Right hindlimb (tissue), 1 donor: Measurements from ENCODE around the gene MRPL9.
"Not testable (repeated sequence)": the region's sequence is repeated elsewhere in the genome, so short reads cannot be mapped to it uniquely, and the experiment has no call there.

ENCODE experiments used
- DNase-seq: peaks from one replicate; pipeline ENCODE4 v3.0.0-alpha.2; 2018

The MRPL9 gene

DNA sequence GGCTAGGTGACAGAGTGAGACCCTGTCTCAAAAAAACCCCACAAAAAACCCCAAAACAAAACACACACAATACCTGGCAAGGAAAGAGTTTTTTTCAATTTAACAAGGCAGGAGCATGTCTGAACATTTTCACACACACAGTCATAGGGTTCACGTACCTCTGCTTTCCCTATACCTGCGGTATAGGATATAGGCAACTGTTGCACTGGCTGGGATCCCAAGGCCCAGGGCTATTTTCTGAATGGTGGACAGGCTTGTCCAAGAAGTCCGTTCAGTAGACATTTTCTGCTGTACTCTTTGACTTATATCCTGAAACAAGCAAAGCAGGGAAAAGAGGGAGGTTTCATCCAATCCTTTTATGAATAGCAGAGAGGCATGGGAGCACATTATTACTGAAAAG lies 19.4 kb upstream of the MRPL9 start:
- DNase-seq = no peak

DNA sequence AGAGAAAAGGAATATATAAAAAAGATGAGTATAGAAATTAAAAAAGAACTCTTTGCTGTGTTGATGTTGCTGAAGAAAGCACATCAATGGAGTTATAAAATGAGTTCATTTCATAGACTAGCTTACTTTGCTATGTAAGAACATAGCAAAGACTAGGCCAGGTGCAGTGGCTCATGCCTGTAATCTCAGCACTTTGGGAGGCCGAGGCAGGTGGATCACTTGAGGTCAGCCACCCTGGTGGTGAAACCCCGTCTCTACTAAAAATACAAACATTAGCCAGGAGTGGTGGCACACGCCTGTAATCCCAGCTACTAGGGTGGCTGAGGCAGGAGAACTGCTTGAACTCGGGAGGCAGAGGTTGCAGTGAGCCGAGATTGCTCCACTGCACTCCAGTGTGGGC lies 18.7 kb upstream of the MRPL9 start:
- not testable (repeated sequence) for DNase-seq

DNA sequence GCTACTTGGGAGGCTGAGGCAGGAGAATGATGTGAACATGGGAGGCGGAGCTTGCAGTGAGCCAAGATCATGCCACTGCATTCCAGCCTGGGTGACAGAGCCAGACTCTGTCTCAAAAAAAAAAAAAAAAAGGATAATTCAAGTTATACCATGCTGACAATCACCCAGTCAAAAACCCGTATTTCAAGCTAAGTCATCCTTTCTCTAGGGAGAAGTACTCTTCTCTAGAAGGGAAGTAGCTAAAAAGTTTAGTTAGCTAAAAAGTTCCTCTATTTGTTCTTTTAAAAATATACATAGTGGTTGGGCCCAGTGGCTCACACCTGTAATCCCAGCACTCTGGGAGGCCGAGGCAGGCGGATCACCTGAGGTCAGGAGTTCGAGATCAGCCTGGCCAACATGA lies 17.4 kb upstream of the MRPL9 start:
- DNase-seq = not testable (repeated sequence)

DNA sequence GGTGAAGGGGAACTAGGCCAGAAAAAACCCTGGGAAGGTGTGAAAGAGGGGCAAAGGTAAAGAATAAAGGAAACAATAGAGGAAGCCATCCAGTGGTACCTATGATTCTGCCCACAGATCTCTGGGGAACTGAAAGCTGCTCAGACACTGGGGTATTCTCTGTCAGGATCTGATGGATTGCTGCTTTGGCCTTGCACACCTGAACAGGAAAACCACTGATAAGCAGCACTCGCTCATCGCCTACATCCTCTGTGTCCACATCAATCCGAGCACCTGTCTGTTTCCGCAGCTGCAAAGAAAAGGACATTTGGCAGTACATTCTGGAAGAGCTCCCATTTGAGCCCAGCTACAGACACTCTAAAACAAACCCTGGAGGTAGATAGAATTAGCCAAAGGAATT lies 16.6 kb upstream of the MRPL9 start:
- DNase-seq = no peak

DNA sequence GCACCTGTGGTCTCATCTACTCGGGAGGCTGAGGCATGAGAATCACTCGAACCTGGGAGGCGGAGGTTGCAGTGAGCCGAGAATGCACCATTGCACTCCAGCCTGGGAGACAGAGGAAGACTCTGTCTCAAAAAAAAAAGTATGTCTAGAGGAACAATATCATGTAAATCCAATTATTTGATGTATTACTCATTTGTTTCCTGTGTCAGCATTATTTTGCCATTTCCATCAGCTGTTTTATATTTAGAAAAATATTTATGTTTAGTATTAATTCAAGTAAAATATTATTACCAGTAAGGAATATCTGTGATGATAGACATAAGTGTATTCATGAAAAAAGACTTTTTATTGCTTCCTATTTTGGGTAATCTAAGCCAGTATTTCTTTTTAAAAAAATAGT lies 14.0 kb upstream of the MRPL9 start:
- DNase-seq = no peak

DNA sequence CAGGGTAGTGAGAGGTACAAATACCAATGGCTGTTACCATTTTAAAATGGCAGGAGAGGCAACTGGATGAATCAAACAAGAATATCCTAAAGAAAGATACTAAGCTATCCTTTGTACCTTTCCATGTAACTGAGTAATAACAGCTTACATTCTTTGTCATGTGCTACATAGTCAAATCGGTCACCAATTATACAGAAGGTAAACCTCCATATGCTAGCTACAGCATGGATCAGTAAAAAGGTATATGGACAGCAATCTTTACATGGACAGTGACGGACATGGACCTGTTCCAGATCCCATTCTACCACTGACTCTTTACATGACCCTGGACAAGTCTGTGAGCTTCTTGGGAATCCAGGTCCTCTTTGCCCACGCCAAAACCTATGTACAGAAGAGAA lies 13.4 kb upstream of the MRPL9 start:
- no peak for DNase-seq

DNA sequence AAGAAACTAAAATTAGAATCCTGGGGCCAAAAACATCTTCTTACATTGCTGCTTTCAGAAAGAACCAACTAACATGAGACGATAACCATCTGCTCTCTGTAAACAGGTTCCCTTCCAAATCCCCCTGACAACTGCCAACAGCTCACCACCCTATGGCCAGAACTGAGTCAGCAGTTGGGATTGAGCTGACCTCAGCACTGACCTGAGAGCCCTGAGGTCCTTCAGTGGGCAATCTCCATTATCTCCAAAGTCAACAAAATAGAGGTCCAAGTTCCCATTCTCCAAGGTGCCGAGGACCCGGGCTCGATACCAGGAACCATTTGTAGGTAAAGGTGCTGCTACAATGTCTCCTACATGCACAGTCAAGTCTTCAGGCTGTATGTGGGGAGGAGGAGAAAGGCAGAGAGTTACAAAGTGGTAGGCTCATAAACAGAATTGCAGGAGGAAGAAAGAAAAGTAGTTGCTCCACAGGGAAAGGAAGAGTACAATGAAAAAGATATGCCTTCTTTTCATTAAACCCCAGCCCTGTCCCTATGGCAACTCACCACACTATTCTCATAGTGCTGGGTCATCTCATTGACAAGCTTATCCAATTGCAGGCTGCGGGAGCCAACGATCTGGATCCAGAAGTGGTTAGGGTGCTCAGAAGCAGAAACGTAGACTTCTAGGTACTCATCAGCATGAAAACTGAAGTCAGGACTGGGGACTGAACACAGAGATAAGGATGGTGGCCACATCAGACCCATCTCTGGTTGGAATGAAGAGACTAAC lies 12.8 kb upstream of the MRPL9 start:
- DNase-seq = no peak

DNA sequence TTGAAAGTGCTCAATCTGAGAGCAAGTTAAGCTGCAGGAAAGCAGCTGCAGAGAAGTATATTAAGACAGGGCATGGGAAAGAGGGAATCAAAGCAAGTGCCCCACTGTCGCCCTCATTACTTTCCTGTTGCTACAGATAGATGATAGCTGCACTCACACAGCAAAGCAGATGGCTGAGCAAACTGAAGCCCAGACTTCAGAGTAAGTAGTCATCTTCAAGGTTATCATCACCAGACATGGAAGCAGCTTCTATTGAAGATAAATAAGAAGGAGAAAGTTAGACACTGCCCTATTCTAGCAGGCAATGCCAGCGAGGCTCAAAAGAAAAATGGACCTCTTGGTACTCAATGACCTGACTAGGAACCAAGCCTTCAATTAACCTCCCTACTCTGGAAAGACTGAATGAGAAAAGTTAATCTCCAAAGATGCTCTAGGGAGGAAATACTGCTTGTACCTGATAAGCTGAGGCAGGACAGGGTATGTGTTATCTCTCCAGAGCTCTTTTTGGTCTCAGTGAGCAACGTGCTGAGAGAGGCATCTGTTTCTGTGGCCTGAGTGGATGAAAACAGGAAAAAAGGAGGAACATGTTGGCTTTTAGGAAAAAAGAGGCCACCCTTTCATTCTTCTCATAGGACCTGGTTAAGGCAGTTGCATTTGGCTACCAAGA lies 11.1 kb upstream of the MRPL9 start:
- no peak for DNase-seq

DNA sequence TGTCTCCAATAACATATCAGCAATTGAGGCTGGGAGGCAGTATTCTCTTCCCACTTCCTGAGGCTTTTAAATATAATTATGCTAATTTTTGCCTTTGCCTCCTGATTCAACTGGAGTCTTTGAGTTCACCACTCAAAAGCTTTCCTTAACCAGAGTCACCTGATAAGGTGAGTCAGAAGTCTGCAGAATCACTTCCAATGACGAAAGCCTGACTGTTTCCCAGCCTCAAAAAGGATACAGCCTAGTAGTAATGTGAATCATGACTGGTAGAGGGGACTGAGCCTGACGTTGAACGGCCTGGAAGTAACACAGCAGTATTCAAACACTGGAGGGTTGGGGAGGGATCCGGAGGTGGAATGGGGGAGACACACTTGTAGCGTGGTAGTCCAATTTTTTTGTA lies 10.4 kb upstream of the MRPL9 start:
- DNase-seq = no peak

DNA sequence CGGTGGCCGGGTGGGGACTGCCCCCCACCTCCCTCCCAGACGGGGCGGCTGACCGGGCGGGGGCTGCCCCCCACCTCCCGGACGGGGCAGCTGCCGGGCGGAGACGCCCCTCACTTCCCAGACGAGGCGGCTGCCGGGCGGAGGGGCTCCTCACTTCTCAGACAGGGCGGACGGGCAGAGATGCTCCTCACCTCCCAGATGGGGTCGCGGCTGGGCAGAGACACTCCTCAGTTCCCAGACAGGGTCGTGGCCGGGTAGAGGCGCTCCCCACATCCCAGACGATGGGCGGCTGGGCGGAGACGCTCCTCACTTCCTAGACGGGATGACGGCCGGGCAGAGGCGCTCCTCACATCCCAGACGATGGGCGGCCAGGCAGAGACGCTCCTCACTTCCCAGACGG lies 6.0 kb upstream of the MRPL9 start:
- DNase-seq = not testable (repeated sequence)

DNA sequence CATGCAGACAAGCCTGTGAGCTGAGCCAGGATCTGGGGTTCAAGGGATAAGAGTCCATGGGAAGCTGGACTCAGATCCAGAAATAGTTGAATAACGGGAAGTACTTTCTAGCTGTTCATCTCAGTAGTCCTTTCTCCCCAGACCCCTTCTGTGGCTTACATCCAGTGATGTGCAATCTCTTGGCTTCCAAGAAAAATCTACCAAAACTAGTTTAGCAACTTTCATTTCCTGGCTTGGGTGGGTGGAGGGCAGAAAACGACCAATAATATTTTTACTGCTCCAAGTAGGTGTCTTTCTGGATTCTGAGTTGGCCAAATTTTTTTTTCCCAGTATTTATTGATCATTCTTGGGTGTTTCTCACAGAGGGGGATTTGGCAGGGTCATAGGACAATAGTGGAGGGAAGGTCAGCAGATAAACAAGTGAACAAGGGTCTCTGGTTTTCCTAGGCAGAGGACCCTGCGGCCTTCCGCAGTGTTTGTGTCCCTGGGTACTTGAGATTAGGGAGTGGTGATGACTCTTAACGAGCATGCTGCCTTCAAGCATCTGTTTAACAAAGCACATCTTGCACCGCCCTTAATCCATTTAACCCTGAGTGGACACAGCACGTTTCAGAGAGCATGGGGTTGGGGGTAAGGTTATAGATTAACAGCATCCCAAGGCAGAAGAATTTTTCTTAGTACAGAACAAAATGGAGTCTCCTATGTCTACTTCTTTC lies 5.2 kb upstream of the MRPL9 start:
- DNase-seq = not testable (repeated sequence)

DNA sequence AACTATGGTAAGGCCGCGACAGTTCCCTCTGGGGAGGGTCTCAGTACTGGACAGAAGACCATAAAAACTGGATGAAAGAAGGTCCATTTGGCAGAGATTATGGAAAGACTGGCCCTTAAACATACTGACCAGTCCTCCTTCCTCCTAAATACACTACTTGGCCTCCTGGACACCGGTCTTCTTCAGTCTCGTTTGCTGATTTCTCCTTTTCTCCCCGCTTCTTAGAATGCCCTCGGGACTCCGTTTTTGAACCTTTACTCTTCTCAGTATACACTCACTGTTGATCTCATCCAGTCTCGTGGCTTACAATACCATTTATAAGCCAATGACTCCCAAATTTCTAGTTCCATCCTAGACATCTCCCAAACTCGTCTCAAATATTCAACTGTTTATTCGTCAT lies 694 bp upstream of the MRPL9 start:
- DNase-seq = no peak

DNA sequence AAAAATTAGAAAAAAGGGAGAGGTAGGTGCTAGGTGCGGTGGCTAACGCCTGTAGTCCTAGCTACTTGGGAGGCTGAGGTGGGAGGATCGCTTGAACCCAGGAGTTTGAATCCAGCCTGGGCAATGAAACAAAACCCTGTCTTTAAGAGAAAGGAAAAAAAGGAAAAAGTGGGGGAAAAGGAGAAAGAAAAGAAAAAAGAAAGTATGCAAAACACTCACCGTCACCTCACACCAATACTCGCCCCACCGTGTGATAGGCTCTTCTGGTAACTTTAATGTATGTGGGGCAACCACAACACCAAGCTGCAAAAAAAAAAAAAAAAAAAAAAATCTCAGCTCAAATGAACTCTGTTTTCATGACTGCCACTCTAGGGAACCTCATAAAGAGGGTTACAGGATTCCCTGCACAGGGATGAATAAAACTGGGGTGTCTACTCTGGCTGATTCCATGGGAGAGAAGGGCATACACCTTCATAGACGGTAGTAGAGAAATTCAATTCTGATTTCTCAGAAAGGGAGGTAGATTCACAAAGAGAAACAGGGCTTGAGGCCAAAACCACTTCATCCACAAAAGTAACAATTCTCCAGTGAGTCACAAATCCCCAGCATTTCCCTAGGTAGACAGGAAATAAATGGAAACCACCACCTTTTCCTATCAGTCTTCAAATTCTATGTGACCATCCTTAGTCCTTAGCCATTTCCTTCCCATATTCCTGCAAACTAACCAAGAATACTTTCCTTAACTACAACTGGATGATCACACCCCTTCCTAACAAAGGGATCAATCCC lies 2.5 kb downstream of the MRPL9 start:
- DNase-seq = no peak

DNA sequence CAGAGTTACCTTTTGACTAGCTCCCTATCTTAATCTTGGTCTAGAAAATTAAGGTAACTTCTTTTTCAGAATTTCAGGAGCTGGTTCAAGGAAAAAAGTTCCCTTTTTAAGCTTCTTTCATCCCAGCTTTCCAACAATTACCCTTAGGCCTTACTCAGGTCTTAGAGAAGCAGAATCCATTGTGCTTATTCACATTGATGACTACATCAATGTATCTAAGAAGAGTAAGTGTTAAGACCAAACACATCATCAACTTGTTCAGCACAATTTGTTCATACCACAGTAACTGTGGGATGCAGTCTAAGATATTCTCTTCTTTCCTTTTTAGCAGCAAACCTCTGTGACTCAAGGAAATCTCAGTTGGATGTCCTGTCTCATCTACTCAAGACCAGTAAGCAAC lies 4.1 kb downstream of the MRPL9 start:
- DNase-seq = no peak

DNA sequence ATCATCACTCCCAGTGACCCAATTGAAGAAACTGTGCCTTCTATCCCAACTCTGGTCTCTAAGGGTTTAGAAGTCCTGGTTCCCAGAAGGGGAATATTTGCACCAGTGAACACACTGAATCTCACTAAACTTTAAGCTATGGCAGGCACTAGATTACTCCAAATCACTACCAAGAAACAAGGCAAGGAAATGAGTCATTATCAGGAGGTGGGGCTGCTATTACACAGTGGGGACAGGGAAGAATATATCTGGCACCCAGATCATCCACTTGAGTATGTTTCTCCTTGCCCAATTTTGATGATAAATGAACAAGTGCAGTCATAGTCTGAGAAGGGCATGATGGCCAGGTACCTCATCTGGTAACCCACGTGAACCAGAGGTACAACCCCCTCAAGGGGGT lies 7.0 kb downstream of the MRPL9 start:
- DNase-seq = no peak

DNA sequence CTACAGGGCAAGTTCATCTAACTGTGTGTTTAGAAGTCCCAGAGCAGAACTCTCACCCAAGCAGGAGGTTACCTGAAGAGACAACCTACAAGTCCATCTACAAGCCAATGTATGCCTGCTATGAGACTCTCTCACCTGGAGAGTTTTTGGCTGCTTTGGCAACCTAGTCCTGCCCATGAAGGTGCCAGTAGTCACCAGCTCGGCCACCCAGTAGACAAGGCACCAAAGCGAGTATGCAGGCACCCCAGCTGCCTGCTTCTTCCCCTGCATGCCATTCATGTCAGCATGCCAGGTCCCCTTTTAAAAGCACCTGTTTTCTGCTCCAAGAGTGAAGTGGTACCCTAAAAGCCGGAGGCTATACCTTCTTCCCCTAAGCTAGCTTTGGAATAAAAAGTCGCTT lies 21.8 kb downstream of the MRPL9 start:
- no peak for DNase-seq

DNA sequence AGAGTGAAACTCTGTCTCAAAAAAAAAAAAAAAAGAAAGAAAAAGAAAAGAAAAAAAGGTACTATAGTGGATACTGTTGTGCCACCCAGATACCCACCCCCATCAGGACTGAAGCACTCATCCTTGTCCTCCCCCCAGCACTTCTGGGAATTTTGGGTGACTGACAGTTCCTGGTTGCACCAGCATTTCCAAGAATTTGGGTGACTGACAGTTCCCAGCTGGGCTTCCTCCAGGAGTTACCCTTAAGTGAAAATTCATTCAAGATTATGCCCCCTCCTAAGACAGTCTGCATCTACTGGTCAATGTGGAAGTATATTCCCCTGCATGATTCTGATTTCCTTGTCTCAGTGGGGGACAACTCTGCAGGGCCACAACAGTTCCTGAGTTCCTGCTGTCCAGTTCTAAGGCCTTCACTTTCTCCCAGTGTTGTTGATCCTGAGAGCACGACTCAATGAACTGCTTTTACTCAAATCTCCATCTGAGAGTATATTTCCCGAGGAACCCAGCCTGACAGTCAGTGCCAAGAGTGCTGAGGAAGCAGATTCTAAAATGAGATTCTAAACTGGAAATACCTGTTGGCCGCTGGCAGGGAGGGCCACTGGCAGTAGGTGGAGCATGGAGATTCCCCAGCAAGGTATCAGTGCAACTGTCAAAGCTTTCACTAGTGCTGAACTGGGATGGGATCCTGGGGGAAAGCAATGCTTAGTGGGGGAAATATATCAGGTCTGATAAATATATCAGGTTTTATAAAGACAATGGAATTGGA lies 23.5 kb downstream of the MRPL9 start:
- DNase-seq = no peak

DNA sequence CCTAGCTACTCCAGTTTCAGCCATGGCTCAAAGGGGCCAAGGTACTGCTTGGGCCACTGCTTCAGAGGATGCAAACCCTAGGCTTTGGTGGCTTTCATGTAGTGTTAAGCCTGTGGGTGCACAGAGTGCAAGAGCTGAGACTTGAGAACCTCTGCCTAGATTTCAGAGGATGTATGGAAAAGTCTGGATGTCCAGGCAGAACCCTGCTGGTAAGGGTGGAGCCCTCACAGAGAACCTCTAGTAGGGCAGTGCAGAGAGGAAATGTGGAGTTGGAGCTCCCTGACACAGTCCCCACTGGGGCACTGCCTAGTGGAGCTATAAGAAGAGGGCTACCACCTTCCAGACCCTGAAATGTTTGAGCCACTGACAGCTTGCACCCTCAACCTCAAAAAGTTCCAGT lies 25.8 kb downstream of the MRPL9 start:
- DNase-seq = no peak

DNA sequence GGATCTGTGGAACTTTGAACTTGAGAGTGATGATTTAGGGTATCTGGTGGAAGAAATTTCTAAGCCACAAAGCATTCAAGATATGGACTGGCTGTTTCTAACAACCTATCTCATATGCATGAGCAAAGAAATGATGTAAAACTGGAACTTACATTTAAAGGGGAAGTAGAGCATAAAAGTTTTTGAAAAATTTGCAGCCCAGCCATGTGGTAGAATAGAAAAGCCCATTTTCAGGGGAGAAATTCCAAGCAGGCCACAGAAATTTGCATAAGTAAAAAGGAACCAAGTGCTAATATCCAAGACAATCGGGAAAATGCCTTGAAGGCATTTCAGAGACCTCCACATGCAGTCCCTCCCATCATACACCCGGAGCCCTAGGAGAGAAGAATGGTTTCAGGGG lies 26.3 kb downstream of the MRPL9 start:
- DNase-seq = no peak

DNA sequence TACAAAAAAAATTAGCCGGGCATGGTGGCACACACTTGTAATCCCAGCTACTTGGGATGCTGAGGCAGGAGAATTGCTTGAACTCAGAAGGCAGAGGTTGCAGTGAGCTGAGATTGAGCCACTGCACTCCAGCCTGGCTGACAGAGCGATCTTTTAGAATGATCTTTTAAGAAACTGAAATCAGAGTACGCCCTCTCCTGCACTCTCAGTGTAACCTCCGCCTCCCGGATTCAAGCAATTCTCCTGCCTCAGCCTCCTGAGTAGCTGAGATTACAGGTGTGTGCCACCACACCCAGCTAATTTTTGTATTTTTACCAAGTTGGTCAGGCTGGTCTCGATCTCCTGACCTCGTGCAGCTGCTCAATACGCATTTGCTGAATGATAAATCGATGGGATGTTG lies 29.3 kb downstream of the MRPL9 start:
- not testable (repeated sequence) for DNase-seq

DNA sequence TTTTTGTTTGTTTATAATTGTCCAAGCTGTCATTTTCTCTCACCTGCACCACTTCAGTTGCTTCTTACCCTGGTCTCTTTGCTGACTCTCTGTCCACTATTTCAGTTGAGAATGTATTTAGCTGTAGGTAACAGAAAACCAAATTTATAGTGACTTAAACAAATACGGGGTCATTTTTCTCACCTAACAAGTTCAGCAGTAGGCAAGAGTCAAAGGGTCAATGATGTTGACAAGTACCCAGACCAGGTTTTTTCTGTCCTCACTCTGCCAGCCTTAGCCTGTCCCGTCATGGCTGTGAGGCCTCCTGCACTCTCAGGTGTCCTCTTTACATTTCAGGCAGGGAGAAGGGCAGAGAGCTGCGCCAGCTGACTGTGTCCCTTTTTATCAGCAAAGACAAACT lies 30.2 kb downstream of the MRPL9 start:
- DNase-seq = no peak

DNA sequence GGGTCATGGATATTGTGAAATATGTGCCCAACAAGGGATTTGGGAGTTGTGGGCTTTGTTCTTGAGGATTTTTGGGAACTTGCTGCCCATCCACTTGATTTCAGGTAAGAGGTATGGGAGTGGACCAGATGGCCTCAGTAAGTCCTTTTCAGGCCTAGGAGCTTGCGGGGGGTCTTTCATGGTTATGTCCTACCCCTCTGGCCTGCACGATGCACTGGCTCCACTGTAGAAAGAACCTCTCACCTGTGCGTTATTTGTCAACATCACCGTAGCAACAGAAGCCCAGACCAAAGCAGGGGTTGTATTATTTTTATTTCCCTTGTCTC lies 33.4 kb downstream of the MRPL9 start:
- no peak for DNase-seq
